Midbrain (tissue), 1 donor: ENCODE data around the gene KCMF1.

Source experiments
- DNase-seq: peaks from one replicate; lab custom pipeline; 2025; lab: John Stamatoyannopoulos, UW

The KCMF1 gene

GRCh38 chr2:85083092-85083491 lies 112.1 kb downstream of the KCMF1 start:
- no peak for DNase-seq

- DNase-seq, result no peak
Observed at GRCh38 chr2:85085563-85085962, 114.6 kb downstream of the KCMF1 start.

- DNase-seq, result no peak
Observed at GRCh38 chr2:85087541-85087940, 116.6 kb downstream of the KCMF1 start.

- DNase-seq, result no peak
Observed at GRCh38 chr2:85088921-85089320, 118.0 kb downstream of the KCMF1 start.

- DNase-seq, result no peak
Observed at GRCh38 chr2:85089585-85089984, 118.6 kb downstream of the KCMF1 start.

GRCh38 chr2:85091838-85092237 lies 120.9 kb downstream of the KCMF1 start:
- no peak for DNase-seq

GRCh38 chr2:85095094-85095493 lies 124.1 kb downstream of the KCMF1 start:
- no peak for DNase-seq

GRCh38 chr2:85096616-85097015 lies 125.7 kb downstream of the KCMF1 start:
- DNase-seq, result no peak

GRCh38 chr2:85104228-85104627 lies 133.3 kb downstream of the KCMF1 start:
- no peak for DNase-seq

- no peak for DNase-seq
Observed at GRCh38 chr2:85106489-85107180, 135.7 kb downstream of the KCMF1 start.
